ENCODE results near the gene CACNA2D1. TPM values are rescaled to one million over a fixed set of nuclear protein-coding genes. Genes with fewer than 3 reads are reported as not detected.

The CACNA2D1 gene
- total RNA-seq, 4 donors from 2014 or later, result 0.30 to 12.8 (median 2.4) TPM

- Histone ChIP-seq H3K4me1 (no peaks in the 10 kb centered on the region), H3K9me3 (no peaks in the 10 kb centered on the region), H3K4me3 (no peak overlapping the region), H3K27me3 (no peaks in the 10 kb centered on the region), H3K36me3 (no peaks in the 10 kb centered on the region), H3K27ac (no peak overlapping the region)
- 79 to 84% methylated on average over 3 of the region's 3 CpGs for WGBS, 2 donors
- TF ChIP-seq POLR2A (IDR thresholded peaks at IDR 0.05), result no peak
- no peak for TF ChIP-seq CTCF (IDR thresholded peaks at IDR 0.05)
- intact Hi-C loops (cut with DNase I), result no loop called here
- DNase-seq, result no peak
Observed at GRCh38 chr7:82455295-82455694, 11.7 kb upstream of the CACNA2D1 start.

- H3K9me3 ChIP-seq, result no peaks in the 10 kb centered on the region
- no peak overlapping the region for H3K4me3 ChIP-seq
- no peaks in the 10 kb centered on the region for H3K36me3 ChIP-seq
- no peak for DNase-seq
- WGBS, 2 donors, result 64 to 68% methylated on average over 7 of the region's 7 CpGs
- H3K27ac ChIP-seq, result no peak overlapping the region
- H3K27me3 ChIP-seq, result no peaks in the 10 kb centered on the region
- H3K4me1 ChIP-seq, result no peaks in the 10 kb centered on the region
- TF ChIP-seq CTCF (IDR thresholded peaks at IDR 0.05) (no peak), POLR2A (IDR thresholded peaks at IDR 0.05) (no peak)
- intact Hi-C loops (cut with DNase I), result no loop called here
Observed at GRCh38 chr7:82450759-82451158, 7.2 kb upstream of the CACNA2D1 start.

- DNase-seq, result no peak
- TF ChIP-seq CTCF (IDR thresholded peaks at IDR 0.05) (no peak), POLR2A (IDR thresholded peaks at IDR 0.05) (no peak)
- no peak overlapping the region for H3K27ac ChIP-seq
- WGBS, 2 donors, result 75 to 86% methylated on average over 2 of the region's 2 CpGs
- H3K9me3 ChIP-seq, result no peaks in the 10 kb centered on the region
- H3K4me3 ChIP-seq, result no peak overlapping the region
- H3K27me3 ChIP-seq, result no peaks in the 10 kb centered on the region
- intact Hi-C loops (cut with DNase I), result no loop called here
- H3K4me1 ChIP-seq, result no peaks in the 10 kb centered on the region
- H3K36me3 ChIP-seq, result no peaks in the 10 kb centered on the region
Observed at GRCh38 chr7:82449910-82450309, 6.3 kb upstream of the CACNA2D1 start.

GRCh38 chr7:82446897-82447296, 3.3 kb upstream of the CACNA2D1 start:
- no peaks in the 10 kb centered on the region for H3K9me3 ChIP-seq
- intact Hi-C loops (cut with DNase I), result no loop called here
- H3K36me3 ChIP-seq, result no peaks in the 10 kb centered on the region
- no peak for DNase-seq
- TF ChIP-seq CTCF (IDR thresholded peaks at IDR 0.05), result no peak
- no peak for TF ChIP-seq POLR2A (IDR thresholded peaks at IDR 0.05)
- no peak overlapping the region for H3K4me3 ChIP-seq
- H3K4me1 ChIP-seq, result peaks cover 3 to 26% (median 8%) of the 10 kb centered on the region in 3 donors
- H3K27me3 ChIP-seq, result peaks cover 0 to 12% (median 0%) of the 10 kb centered on the region in 4 donors
- H3K27ac ChIP-seq, result no peak overlapping the region

GRCh38 chr7:82445271-82445670, 1.7 kb upstream of the CACNA2D1 start:
- TF ChIP-seq POLR2A (IDR thresholded peaks at IDR 0.05) (no peak), CTCF (IDR thresholded peaks at IDR 0.05) (no peak)
- Histone ChIP-seq H3K27me3 (peaks cover 0 to 12% (median 0%) of the 10 kb centered on the region in 4 donors), H3K9me3 (no peaks in the 10 kb centered on the region), H3K36me3 (no peaks in the 10 kb centered on the region), H3K4me3 (no peak overlapping the region), H3K4me1 (peaks cover 3 to 29% (median 8%) of the 10 kb centered on the region in 3 donors), H3K27ac (no peak overlapping the region)
- WGBS, 2 donors, result 98 to 100% methylated on average over 3 of the region's 3 CpGs
- intact Hi-C loops (cut with DNase I), result no loop called here
- DNase-seq, result no peak
